ENCODE measurements around the gene TCERG1L.

Gene TCERG1L

GRCh38 chr10:131187274-131187673, 124.2 kb downstream of the TCERG1L start:
- no peak overlapping the region for H3K4me3 ChIP-seq (ENCODE audit: insufficient read depth, low read length, poor library complexity, severe bottlenecking)
- H3K27ac ChIP-seq (ENCODE audit: low read depth, low read length) = no peak overlapping the region
- H3K9me2 ChIP-seq (replicated peaks; ENCODE audit: insufficient read depth, low read length) = no peaks in the 10 kb centered on the region
- H3K36me3 ChIP-seq (ENCODE audit: low read length) = no peaks in the 10 kb centered on the region
- no peak overlapping the region for H2AFZ ChIP-seq (ENCODE audit: low read depth, low read length, severe bottlenecking)
- H3K9ac ChIP-seq (ENCODE audit: low read length) = no peak overlapping the region
- H3K4me2 ChIP-seq (ENCODE audit: low read depth, low read length, poor library complexity, severe bottlenecking) = no peak overlapping the region
- H3K79me2 ChIP-seq (ENCODE audit: insufficient read depth, low read length) = no peaks in the 10 kb centered on the region
- H4K20me1 ChIP-seq (ENCODE audit: low read depth, low read length) = no peaks in the 10 kb centered on the region
- H3K27me3 ChIP-seq (ENCODE audit: low read length) = no peaks in the 10 kb centered on the region
- H3F3A ChIP-seq (ENCODE audit: insufficient read depth) = no peaks in the 10 kb centered on the region
- no peaks in the 10 kb centered on the region for H3K9me3 ChIP-seq (ENCODE audit: insufficient read depth, low read length)
- TF ChIP-seq CTCF (IDR thresholded peaks at IDR 0.05; ENCODE audit: insufficient read depth, low read length, poor library complexity, severe bottlenecking) = no peak
- TF ChIP-seq EZH2phosphoT487 (conservative IDR thresholded peaks at IDR 0.05; ENCODE audit: low read length) = no peak

- H2AFZ ChIP-seq (ENCODE audit: low read depth, low read length, severe bottlenecking) = no peak overlapping the region
- H3K9ac ChIP-seq (ENCODE audit: low read length) = no peak overlapping the region
- no peak overlapping the region for H3K27ac ChIP-seq (ENCODE audit: low read depth, low read length)
- no peaks in the 10 kb centered on the region for H3K36me3 ChIP-seq (ENCODE audit: low read length)
- H3K27me3 ChIP-seq (ENCODE audit: low read length) = no peaks in the 10 kb centered on the region
- TF ChIP-seq CTCF (IDR thresholded peaks at IDR 0.05; ENCODE audit: insufficient read depth, low read length, poor library complexity, severe bottlenecking) (no peak), EZH2phosphoT487 (conservative IDR thresholded peaks at IDR 0.05; ENCODE audit: low read length) (no peak)
- H3K9me2 ChIP-seq (replicated peaks; ENCODE audit: insufficient read depth, low read length) = no peaks in the 10 kb centered on the region
- H4K20me1 ChIP-seq (ENCODE audit: low read depth, low read length) = no peaks in the 10 kb centered on the region
- no peaks in the 10 kb centered on the region for H3K79me2 ChIP-seq (ENCODE audit: insufficient read depth, low read length)
- no peaks in the 10 kb centered on the region for H3K9me3 ChIP-seq (ENCODE audit: insufficient read depth, low read length)
- no peak overlapping the region for H3K4me2 ChIP-seq (ENCODE audit: low read depth, low read length, poor library complexity, severe bottlenecking)
- no peak overlapping the region for H3K4me3 ChIP-seq (ENCODE audit: insufficient read depth, low read length, poor library complexity, severe bottlenecking)
- H3F3A ChIP-seq (ENCODE audit: insufficient read depth) = no peaks in the 10 kb centered on the region
These were observed 124.8 kb downstream of the TCERG1L start for GRCh38 chr10:131186547-131187253.

- Histone ChIP-seq H2AFZ (ENCODE audit: low read depth, low read length, severe bottlenecking) (no peak overlapping the region), H3K9ac (ENCODE audit: low read length) (no peak overlapping the region), H3K27me3 (ENCODE audit: low read length) (no peaks in the 10 kb centered on the region), H3K9me2 (replicated peaks; ENCODE audit: insufficient read depth, low read length) (no peaks in the 10 kb centered on the region), H3K27ac (ENCODE audit: low read depth, low read length) (no peak overlapping the region), H4K20me1 (ENCODE audit: low read depth, low read length) (no peaks in the 10 kb centered on the region), H3F3A (ENCODE audit: insufficient read depth) (no peaks in the 10 kb centered on the region), H3K79me2 (ENCODE audit: insufficient read depth, low read length) (no peaks in the 10 kb centered on the region), H3K4me3 (ENCODE audit: insufficient read depth, low read length, poor library complexity, severe bottlenecking) (no peak overlapping the region), H3K9me3 (ENCODE audit: insufficient read depth, low read length) (no peaks in the 10 kb centered on the region), H3K36me3 (ENCODE audit: low read length) (no peaks in the 10 kb centered on the region), H3K4me2 (ENCODE audit: low read depth, low read length, poor library complexity, severe bottlenecking) (no peak overlapping the region)
- no peak for TF ChIP-seq CTCF (IDR thresholded peaks at IDR 0.05; ENCODE audit: insufficient read depth, low read length, poor library complexity, severe bottlenecking)
- no peak for TF ChIP-seq EZH2phosphoT487 (conservative IDR thresholded peaks at IDR 0.05; ENCODE audit: low read length)
These were observed 127.0 kb downstream of the TCERG1L start for GRCh38 chr10:131184503-131184902.

Data from SU-DHL-6 (cell line).